GM18858 (cell line): ENCODE measurements around the gene HIVEP3.

Experiments
- ATAC-seq: cut with Tn5 transposase; IDR thresholded peaks from one replicate; pipeline ENCODE4 v1.9.1; 2021; ENCODE audit not compliant: unreplicated experiment

HIVEP3 gene

DNA sequence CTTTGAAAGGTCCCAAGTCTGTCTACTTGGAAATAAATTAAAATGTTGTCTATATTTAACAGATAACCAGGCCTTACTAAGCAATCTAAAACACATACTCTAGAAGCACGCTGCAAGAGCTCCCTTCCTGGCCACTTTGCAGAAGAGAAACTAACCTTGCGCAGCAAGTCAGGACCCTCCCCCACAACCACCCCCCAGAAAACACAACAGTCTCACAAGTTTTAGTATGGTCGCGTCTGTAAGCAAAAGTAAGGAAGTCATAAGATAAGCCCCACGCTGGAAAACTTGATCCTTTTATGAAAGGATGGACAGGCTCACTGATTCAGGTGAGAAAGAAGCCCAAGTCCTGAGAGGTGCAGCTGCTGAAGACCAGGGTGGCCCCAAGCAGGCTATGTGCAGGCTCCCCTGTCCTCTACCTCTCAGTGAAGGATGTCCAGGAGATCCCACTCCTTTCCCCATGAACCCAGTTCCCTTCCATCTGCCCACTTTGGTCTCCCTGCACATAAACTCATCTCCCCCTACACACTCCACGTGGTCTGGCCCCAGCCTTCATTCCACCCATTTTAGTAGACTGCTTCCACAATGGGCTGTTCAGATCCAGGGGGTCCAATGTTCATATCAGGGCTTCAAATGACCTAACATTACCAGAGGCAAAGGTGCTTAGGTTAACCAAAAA is 23.8 kb downstream of the HIVEP3 start:
- ATAC-seq: no peak

DNA sequence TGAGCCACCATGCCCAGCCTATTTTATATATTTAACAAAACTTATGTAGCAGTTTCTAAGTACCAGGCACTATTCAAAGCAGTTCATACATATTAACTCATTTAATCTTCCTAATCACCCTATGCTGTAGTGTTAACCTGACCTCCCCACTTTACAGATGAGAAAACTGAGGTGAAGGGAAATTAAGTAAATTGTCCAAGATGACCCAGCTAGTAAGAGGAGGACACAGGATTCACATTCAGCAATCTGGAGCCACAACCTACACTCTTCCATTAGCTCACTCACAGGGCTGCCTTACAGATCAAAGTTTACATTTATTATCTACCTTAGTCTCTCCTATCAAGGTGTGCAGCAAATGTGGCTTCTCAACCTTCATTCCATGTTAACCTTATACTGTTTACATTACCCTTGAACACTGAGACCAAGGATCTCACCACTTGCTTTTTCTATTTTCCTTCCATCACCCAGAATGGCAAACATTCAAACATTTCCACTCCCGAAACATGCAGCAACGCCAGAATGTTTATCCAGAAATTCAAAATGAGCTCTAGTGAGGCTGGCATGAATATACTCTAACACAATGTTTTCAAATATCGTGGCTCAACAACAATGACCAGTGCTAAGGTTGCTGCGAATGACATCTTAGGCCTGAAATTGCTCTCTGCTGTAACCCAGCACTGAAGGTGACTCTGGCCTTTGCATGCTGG is 24.5 kb downstream of the HIVEP3 start:
- no peak for ATAC-seq

DNA sequence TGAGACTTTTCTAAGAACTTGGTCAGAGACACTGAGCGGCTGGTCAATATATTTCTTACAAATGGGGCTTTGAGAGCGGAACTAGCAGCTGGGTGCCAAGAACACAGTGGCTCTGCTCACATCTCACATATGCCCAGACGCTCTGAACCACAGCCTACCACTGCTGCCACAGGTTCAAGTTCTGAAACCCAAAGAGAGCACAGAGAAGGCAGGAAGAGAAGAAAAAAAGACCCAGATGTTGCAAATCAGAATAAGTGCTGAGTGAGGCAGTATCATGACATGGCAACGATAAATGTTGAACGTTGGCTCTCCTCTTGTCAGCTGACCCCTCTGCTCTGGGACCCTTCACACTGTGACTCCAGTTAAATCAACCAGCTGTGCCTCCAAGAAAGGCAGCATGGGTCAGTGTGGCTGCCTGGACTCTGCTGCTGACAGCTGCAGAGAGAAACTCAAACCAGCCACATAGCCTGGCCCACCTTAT is 26.4 kb downstream of the HIVEP3 start:
- no peak for ATAC-seq

DNA sequence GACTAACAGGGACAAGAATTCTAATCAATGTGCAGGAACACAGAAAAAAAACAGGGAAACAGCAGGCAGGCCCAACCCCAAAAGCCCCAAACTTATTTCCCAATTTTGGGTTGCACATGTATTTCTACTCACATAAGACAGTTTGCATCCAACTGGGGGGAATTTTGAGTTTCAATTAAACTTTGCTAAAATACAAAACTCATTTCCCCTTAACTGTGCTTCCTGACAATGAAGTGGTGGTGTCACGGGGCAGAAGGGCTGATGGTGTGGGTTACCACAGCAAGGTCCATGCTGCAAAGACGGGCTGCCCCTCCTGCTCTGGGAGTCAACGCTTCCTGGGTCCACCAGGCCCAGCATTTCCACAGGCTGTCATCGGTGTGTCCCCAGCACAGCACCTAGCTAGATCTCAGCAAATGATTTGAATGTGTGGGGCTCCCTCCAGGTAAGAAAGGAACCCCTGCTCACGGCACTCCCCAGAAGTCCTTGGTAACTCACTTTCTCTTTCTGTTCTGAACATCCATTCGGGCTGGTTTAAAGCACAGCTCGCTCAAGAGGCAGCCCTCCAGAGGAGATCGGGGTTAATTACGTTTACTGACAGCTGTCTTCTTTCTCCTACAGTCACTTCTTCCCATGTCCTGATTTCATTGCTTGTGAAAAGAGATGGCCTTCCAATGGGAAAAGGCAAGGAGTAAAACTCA is 27.4 kb downstream of the HIVEP3 start:
- ATAC-seq: peak; percentile 76

DNA sequence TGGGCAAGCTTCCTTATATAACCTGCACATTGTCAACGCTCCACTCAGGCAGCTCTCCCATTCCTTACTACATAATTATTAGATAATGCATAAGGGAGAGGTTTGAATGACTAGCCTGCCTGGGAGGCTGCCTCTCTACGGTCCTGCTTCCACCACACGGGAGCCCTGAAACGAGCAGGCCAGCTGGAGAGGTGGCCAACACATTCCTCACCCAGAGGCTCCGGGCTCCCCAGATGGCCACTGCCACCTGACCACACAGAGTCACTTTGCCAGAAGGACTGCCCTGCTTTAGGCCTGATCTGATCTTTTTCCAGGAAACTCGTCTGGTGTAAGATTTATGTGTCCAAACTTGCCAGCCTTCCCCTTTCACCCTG is 27.9 kb downstream of the HIVEP3 start:
- ATAC-seq: no peak

DNA sequence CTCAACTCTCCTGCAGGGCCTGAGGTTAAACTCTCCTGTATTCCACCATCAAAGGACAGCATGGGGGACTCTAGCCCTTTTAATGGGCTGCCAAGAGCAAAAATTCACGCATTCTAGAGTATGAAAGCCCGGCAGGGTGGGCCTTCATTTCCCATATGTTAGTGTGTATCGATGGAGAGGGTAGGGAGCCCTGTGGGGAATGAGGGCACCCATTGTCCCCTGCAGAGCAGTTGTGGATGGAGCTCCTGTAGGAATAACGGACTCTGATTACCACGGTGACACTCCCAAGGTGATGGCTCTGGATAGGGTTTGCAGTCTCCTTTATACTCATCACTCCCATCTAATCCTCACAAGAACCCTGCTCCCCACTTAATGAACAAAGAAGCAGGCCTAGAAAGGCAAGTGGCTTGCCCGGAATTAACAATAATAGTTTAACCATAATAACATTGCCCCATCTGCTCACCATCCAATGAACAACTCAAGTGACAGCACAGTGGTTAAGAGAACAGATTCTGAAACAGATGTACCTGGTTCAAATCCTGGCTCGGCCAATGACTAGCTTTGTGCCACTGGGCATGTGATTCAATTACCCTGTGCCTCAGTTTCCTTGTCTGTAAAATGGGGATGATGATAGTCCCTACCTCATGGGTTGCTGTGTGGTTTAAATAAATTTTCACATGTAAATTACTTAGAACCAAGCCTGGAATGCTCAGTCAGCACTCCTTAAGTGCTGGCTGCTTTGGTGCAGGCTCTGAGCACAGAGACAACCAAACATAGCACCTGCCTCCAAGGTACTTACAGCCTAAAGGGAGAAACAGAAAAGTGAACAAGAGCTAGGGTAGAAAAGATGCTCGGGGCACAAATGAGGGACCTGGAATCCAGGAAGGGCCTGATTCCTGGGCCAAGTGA is 29.0 kb downstream of the HIVEP3 start:
- ATAC-seq: no peak

DNA sequence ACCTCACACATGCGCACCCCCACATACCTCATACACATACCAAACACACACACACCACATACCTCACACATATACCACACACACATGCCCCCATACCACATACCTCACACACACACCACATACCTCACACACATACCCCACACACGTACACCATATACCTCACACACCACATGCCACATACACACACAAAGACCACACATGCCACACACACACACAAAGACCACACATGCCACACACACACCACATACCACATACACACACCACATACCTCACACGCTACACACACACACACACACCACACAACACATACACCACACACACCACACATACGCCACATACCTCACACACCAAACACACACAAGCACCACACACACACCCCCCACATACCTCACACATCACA is 30.0 kb downstream of the HIVEP3 start:
- no peak for ATAC-seq

DNA sequence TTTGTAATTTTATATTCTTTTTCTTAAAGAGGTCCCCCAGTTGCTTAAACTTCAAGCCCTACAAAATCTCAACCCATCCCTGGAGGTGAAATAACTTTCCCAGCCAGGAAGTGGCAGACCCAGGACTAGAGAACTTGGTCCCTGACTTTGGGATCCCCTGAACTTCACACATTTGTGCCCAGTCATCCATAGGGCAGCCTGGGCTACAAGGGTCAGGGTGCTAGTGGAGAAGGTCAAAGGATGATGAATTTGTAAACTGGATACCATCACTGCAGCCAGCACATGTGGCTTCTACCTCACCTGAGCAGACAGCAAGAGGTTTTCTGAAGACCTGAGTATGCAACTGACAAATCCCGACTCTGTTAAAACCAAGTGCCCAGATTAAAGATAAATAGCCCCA is 31.4 kb downstream of the HIVEP3 start:
- ATAC-seq: no peak

DNA sequence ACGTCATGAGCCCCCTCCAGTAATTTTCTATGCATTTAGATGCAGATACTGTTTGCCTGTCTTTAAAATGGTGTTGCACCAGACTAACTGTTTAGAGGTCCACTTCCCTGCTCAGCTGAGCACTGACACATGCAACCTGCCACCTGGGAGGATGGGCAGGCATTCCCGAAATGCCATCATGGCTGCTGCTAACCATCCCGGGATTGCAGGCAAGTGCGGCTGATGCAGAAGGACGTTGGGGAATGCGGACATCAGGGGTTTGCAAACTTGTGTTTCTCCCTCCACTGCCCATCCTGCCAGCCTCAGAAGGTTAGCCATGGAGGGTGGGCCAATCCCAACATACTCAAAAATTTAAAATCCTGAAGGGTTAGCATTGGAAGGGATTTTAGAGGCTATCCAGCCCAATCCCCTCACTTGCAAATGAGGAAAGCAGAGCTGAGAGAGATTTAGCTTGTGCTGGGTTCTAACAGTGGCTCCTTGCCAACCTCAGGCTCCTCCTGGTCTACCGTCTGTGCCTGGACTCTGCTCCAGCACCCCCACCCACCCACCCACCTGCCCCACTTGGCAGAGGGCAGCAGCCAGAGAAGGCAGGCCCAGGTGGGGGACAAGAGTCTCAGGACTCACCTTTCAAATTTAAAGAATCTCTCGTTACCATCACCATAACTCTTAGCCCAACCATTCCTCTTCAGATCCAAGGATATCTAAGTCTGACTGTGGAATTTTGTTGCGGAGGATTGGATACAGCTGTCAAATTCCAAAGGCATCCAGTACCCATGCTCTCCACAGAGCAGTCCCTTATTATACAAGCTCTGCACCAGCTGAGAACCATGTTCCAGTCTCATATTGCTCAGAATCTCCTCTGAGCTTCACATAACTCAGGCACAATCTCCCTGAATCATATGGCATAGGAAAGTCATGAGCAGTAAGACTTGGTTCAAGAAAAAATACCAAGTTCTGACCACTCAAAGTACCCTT is 34.2 kb downstream of the HIVEP3 start:
- no peak for ATAC-seq

DNA sequence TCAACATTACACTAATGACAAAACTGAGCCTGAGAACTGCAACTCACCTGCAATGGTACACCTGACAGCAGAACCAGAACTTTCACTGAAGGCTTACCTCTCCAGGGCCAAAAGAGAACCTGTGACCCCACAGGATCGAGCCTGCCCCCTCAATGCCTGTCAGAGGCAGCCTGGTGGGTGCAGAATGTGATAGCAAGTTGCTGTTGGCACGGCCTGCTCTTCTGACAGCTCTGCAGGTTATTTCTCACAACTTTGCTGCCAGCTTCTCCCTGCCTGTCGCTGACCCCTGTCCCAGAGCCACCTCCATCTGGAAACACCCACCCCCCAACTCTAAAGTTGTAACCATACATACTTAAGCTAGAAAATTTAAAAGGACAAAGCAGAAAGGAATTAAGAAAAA is 35.2 kb downstream of the HIVEP3 start:
- ATAC-seq: no peak

DNA sequence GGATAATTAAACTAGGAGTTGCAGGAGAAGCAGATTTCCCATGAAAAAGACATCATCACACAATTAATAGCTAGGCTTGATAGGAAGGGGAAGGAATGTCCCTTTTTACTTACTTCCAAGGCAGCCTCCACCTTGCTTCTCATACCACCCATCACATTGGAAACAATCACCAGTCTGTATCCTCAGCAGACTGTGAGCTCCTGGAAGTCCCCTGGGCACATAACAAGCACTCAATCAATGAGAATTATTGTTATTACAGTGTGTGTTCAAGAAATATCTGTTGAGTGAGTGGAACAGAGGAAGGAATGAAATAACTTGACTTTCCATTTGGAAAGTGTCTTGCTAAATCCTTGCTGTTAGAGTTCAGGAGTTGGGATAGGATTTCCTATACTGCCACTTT is 36.2 kb downstream of the HIVEP3 start:
- ATAC-seq: no peak

DNA sequence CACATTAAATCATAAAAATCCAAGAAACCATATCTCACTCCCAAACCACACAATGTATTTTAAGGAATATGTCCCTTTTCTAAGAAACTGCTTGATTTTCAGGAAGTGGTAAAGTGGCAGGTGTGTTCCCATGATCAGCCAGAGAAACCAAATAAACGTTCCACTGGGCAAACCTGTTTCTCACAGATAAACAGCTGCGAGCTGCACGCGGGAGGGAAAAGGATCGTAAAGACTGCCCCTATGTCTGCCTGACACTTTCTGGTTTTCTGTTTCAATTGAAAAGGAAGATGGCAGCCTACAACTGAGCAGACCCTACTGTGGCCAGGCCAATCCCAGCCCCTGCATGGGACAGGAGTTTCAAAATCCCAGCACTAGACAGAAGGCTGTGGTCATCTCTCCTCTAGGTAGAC is 36.6 kb downstream of the HIVEP3 start:
- no peak for ATAC-seq

DNA sequence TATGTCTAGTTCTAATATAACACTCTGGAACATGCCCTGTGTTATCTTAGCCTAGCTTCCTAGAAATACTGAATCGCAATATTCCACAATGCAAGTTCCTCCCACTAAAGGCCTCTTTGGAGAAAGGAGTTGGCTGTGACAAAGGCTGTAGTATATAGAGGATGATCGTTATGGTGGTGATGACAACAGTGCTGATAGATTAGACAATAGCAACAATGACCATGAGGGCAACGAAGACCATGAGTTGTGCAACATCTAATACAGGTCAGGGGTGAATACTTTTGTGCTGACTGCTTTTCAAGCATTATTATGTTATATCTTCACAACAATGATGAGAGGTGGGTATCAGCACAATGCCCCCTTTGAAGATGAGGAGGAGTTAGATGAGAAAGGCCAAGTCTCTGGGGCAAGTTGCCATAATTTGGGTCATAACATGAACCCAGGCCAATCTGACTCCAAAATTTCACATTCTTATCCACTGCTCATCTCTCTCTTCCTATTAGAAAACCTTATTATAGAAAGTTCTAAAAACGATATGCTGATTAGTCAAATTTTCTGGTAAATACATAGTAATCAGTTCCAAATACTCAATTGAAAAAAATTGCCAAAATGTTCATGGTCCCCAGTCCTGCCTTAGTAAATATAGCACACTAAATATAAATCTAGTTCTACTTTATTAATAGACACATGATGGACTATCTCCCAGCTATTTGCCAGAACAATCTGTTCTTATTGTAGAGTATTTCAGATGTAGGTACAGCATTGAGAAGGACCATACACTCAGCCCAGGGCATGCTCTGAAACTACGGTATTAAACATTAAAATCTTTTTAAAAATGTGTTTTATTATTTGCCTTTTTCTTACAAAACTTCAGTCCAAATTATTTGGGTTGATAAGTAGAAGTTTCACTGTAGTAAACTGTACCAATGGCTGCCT is 37.5 kb downstream of the HIVEP3 start:
- no peak for ATAC-seq

DNA sequence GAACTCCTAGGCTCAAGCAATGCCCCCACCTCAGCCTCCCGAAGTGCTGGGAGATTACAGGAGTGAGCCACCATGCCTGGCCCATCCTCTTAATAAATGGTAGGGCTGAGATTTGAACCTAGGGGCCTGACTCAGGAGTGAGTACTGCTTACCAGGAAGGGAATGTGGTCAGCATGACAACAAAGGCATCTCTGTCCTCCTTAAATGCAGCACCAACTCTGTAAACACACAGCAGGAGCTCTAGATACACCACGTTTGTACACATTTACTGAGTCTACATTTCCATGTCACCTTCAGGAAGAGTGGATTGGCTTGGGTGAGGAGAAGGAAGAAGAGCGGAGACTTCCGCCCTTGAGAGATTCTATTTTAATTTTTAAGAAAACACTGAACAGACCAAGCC is 38.5 kb downstream of the HIVEP3 start:
- ATAC-seq: no peak

DNA sequence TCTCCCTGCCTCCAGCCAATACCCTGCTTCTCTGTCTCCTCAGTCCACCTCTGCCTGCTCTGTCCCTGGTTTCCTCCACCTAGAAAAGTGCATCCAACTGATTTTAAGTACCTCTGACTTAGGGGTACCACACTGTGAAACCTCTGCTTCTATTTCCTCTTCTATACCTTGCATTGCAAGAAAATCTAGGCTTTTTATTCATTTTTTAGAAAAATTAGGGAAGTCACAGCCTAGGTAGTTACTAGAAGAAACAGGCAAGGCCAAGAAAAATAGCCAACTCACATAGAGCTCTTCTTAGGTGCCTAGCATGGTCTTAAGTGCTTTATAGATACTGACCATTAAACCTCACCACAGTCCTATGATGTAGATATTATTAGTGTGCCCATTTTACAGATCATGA is 39.1 kb downstream of the HIVEP3 start:
- no peak for ATAC-seq

DNA sequence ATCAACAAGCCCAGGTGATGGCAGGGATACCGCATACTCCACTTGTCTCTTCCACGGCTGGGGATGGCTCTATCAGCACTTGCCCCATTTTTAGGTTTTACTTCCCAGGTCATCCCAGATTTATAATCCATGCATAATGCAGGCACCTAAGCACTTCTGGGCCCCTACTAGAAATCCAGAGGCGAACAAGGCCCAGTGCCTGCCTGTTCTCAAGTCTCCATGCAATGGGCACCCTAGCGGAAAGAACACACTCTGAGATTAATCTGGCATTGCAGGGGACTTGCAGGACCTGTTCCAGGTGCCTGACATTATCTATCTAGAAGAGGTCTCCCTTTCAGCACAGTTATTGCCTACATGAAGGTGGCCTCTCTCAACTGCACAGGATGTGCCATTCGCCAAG is 39.8 kb downstream of the HIVEP3 start:
- ATAC-seq: no peak

DNA sequence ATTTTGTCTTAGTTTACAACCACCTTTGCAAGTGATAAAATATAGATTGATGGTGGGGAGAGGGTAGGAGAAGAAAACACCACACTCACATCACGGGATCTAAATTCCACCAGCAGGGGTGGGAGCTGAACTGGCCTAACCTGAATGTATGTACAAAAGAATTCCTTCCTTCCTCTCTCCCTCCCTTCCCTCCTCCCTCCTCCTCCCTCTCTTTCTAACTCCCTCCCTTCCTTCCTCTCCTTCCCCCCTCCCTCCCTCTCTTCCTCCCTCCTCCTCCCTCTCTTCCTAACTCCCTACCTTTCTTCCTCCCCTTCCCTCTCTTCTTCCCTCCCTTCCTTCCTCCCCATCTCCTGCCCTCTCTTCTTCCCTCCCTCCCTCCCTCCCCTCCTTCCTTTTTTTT is 40.2 kb downstream of the HIVEP3 start:
- no peak for ATAC-seq

DNA sequence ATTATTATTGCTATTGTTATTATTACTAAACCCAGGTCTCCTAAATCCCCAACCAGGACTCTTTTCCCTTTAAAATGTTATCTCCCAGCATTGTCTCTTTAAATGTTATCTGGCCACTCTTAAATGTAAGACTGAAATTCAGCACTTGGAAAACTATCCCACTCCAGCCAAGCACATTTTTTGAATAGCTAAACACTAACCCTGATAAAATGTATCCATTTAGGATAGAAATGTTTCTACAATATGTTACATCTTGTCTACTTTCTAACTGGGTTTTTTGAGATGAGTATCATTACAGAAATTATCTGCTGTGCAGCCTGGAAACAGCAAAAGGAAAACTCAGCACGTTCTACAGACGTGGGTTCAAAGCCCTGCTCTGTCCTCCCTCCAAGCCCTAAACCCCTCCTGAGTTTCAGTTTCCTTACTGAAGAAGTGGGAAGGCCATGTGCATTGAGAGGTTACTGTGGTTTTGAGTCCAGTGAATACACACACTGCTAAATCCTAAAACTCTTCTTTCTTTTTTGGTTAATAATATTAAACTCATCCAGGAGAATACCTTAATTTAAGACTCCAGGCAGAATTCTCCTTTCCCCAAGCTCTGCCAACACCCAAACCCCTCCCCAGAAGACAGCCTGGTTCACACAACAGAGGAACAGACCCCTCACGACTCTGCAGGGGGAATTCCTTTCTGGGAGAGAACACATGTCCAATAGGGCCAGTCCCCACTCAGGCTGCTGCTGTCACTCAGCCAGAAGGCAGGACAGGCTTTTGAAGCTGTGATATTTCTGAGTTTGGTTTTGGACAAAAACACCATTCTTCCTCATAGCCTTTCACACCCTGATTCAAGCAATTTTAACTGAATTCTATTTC is 41.9 kb downstream of the HIVEP3 start:
- ATAC-seq: no peak
